ENCODE data around the gene IL5RA.

DNA sequence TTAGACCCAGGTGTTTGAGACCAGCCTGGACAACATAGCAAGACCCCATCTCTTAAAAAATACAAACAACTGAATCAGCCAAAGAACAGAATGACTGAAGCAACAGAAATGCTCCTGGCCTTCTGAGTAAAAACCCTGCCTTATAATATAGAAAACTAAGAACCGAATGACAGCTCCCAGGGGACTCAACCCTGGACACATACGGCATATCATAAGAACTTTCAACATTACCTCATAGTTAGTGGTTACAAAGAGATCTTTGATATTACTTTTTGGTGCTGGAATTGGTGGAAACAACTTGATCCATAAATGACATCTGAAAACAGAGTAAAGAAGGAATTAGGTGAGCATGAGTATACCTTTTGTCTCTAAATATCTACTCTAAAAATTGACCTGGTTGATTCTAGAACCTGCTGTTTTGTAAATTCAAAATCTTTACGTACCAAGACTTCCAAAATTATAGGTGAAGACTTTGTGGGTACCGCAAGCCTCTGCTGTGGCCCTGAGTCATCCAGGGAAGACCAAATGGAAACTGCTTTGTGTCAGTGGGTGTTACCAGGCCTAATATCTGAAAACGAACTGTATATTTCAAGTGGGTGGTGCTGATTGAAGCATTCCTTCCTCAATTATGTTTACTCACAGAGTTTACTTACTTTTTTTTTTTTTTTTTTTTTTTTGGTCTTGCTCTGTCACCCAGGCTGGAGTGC lies 35.5 kb downstream of the IL5RA start:
- TF ChIP-seq POLR2AphosphoS5 (IDR thresholded peaks at IDR 0.05; ENCODE audit: low read depth, low read length) = no peak
- TF ChIP-seq SIN3A (IDR thresholded peaks at IDR 0.05; ENCODE audit: low read depth) = no peak
- TF ChIP-seq, protein P1, sequence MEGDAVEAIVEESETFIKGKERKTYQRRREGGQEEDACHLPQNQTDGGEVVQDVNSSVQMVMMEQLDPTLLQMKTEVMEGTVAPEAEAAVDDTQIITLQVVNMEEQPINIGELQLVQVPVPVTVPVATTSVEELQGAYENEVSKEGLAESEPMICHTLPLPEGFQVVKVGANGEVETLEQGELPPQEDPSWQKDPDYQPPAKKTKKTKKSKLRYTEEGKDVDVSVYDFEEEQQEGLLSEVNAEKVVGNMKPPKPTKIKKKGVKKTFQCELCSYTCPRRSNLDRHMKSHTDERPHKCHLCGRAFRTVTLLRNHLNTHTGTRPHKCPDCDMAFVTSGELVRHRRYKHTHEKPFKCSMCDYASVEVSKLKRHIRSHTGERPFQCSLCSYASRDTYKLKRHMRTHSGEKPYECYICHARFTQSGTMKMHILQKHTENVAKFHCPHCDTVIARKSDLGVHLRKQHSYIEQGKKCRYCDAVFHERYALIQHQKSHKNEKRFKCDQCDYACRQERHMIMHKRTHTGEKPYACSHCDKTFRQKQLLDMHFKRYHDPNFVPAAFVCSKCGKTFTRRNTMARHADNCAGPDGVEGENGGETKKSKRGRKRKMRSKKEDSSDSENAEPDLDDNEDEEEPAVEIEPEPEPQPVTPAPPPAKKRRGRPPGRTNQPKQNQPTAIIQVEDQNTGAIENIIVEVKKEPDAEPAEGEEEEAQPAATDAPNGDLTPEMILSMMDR (IDR thresholded peaks at IDR 0.05 in 2 of 3, conservative IDR thresholded peaks at IDR 0.05 in 1 of 3; ENCODE audit: borderline replicate concordance in 1 of 3, insufficient read depth in 1 of 3, low read depth in 2 of 3, low read length in 2 of 3) = no peak
- TF ChIP-seq POLR2A (IDR thresholded peaks at IDR 0.05; ENCODE audit: borderline replicate concordance, extremely low read depth, insufficient read depth, insufficient read length) = no peak
- no peak for TF ChIP-seq JUND (IDR thresholded peaks at IDR 0.05)
- no peak for TF ChIP-seq ZNF274 (IDR thresholded peaks at IDR 0.05; ENCODE audit: low read depth, low read length)
- TF ChIP-seq EZH2 (IDR thresholded peaks at IDR 0.05) = no peak
- TF ChIP-seq, protein P2, sequence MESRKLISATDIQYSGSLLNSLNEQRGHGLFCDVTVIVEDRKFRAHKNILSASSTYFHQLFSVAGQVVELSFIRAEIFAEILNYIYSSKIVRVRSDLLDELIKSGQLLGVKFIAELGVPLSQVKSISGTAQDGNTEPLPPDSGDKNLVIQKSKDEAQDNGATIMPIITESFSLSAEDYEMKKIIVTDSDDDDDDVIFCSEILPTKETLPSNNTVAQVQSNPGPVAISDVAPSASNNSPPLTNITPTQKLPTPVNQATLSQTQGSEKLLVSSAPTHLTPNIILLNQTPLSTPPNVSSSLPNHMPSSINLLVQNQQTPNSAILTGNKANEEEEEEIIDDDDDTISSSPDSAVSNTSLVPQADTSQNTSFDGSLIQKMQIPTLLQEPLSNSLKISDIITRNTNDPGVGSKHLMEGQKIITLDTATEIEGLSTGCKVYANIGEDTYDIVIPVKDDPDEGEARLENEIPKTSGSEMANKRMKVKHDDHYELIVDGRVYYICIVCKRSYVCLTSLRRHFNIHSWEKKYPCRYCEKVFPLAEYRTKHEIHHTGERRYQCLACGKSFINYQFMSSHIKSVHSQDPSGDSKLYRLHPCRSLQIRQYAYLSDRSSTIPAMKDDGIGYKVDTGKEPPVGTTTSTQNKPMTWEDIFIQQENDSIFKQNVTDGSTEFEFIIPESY (IDR thresholded peaks at IDR 0.05; ENCODE audit: extremely low read depth, insufficient replicate concordance, low read length) = no peak
- TF ChIP-seq EZH2phosphoT487 (IDR thresholded peaks at IDR 0.05; ENCODE audit: borderline replicate concordance) = no peak
- TF ChIP-seq, protein P3, sequence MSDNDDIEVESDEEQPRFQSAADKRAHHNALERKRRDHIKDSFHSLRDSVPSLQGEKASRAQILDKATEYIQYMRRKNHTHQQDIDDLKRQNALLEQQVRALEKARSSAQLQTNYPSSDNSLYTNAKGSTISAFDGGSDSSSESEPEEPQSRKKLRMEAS (IDR thresholded peaks at IDR 0.05) = no peak
- no peak for TF ChIP-seq RAD21 (IDR thresholded peaks at IDR 0.05; ENCODE audit: low read depth)
- no peak for TF ChIP-seq YY1 (IDR thresholded peaks at IDR 0.05; ENCODE audit: extremely low read depth, insufficient replicate concordance, low read depth, low read length)
- TF ChIP-seq CBX3 (IDR thresholded peaks at IDR 0.05; ENCODE audit: low read depth) = no peak
- TF ChIP-seq, protein P4, sequence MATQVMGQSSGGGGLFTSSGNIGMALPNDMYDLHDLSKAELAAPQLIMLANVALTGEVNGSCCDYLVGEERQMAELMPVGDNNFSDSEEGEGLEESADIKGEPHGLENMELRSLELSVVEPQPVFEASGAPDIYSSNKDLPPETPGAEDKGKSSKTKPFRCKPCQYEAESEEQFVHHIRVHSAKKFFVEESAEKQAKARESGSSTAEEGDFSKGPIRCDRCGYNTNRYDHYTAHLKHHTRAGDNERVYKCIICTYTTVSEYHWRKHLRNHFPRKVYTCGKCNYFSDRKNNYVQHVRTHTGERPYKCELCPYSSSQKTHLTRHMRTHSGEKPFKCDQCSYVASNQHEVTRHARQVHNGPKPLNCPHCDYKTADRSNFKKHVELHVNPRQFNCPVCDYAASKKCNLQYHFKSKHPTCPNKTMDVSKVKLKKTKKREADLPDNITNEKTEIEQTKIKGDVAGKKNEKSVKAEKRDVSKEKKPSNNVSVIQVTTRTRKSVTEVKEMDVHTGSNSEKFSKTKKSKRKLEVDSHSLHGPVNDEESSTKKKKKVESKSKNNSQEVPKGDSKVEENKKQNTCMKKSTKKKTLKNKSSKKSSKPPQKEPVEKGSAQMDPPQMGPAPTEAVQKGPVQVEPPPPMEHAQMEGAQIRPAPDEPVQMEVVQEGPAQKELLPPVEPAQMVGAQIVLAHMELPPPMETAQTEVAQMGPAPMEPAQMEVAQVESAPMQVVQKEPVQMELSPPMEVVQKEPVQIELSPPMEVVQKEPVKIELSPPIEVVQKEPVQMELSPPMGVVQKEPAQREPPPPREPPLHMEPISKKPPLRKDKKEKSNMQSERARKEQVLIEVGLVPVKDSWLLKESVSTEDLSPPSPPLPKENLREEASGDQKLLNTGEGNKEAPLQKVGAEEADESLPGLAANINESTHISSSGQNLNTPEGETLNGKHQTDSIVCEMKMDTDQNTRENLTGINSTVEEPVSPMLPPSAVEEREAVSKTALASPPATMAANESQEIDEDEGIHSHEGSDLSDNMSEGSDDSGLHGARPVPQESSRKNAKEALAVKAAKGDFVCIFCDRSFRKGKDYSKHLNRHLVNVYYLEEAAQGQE (IDR thresholded peaks at IDR 0.05; ENCODE audit: low read depth) = no peak
